Testis (tissue), 3 donors: ENCODE results near the gene RIMS1. TPM values are rescaled to one million over a fixed set of nuclear protein-coding genes. Genes with fewer than 3 reads are reported as not detected.

Source experiments
- DNase-seq: peaks from one replicate; pipeline ENCODE4 v3.0.0-alpha.2; 2019
- H3K27ac ChIP-seq, 2 donors: fragments of 200-600 bp; sonication (generic); one replicate each; pipeline ENCODE4 v1.5.1; 2019
- H3K27me3 ChIP-seq: fragments of 200-600 bp; sonication (generic); one replicate; pipeline ENCODE4 v1.5.1; 2019
- H3K36me3 ChIP-seq: fragments of 200-600 bp; sonication (generic); one replicate; pipeline ENCODE4 v1.5.1; 2017; ENCODE audit warnings: low read depth; ENCODE audit errors: missing control alignments
- H3K4me1 ChIP-seq: fragments of 200-600 bp; sonication (generic); one replicate; pipeline ENCODE4 v1.5.1; 2019
- H3K4me3 ChIP-seq, 2 donors: fragments of 200-600 bp; sonication (generic); one replicate each; pipeline ENCODE4 v1.5.1; 2017 to 2019
- H3K9me3 ChIP-seq: fragments of 200-600 bp; sonication (generic); one replicate; pipeline ENCODE4 v1.5.1; 2017
- CTCF ChIP-seq, 3 experiments: fragments of 450-650 bp in 2 of 3; fragments of 200-600 bp in 1 of 3; sonication (generic) in 1 of 3; IDR thresholded peaks; one replicate each; pipeline ENCODE4 v1.5.1; 2016 to 2019; ENCODE audit warnings: antibody characterized with exemption in 3 of 3, mild to moderate bottlenecking in 2 of 3, moderate library complexity in 1 of 3
- POLR2A ChIP-seq: fragments of 450-650 bp; IDR thresholded peaks from one replicate; pipeline ENCODE4 v1.6.1; 2017; ENCODE audit warnings: antibody characterized with exemption, mild to moderate bottlenecking, moderate library complexity
- WGBS, 2 donors: methylation state at CpG; one replicate each; pipeline ENCODE4 v1.1.5; 2018; 5-methylcytosine and 5-hydroxymethylcytosine counted together
- intact Hi-C: fragments of 100-400 bp; cut with DNase I; formaldehyde crosslinking; loops from one replicate; pipeline ENCODE4 v1.15.1; 2023; ENCODE audit warnings: low total_unique reads
- polyA plus RNA-seq: library from polyadenylated mRNA; stranded (reverse); fragments of 350-450 nt; fragmentation: Illumina TruSeq; extraction: RNeasy Lipid Tissue Mini Kit (QIAGEN cat#74804); gene quantifications from one replicate; pipeline ENCODE4 v1.2.3, GENCODE V29; 2014; ENCODE audit warnings: low read depth, low replicate concordance; ENCODE audit not compliant: insufficient read depth
- total RNA-seq, 2 donors: library from RNA; depleted of rRNA; stranded (reverse); fragments of >200 nt; gene quantifications; one replicate each; pipeline ENCODE4 v1.2.3, GENCODE V29; 2016

Gene RIMS1
- total and polyA plus RNA-seq, 3 donors from 2014 or later: 10.0 to 40.9 (median 40.6) TPM

DNA sequence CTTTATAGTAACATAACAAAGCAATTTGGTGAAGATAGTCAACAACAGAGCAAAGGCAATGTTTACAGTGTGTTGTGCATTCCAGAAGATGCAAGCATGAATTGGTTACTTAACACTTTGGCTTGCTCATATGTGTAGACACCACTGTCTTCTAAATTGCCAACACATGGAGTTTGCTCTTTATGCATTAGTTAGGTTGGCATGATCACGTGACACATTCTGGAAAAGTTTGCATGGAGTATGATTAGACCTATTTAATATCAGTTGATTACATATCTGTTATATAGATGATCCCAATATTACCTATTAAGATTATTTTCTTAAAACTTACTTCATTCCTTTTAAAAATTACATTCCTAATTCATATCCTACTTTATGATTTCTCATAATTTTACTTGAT, 197.6 kb downstream of the RIMS1 start:
- WGBS, 2 donors: 79 to 88% methylated on average over 1 of the region's 1 CpG
- TF ChIP-seq CTCF (IDR thresholded peaks at IDR 0.05): no peak
- no peak for TF ChIP-seq POLR2A
- intact Hi-C loops: loop anchor here (10.0 kb wide), 1 partner anchor 549 kb away; no protein-coding TSS in a partner anchor

GRCh38 chr6:72084992-72085569, 198.7 kb downstream of the RIMS1 start:
- Histone ChIP-seq H3K4me3 (no peak overlapping the region), H3K9me3 (no peaks in the 10 kb centered on the region), H3K27ac (no peak overlapping the region), H3K4me1 (no peaks in the 10 kb centered on the region), H3K36me3 (no peaks in the 10 kb centered on the region), H3K27me3 (no peaks in the 10 kb centered on the region)
- TF ChIP-seq CTCF (IDR thresholded peaks at IDR 0.05) (peak in 2 of 3 experiments; percentile 30 to 48), POLR2A (no peak)
- no peak for DNase-seq
- intact Hi-C loops: loop anchor here (10.0 kb wide), 1 partner anchor 550 kb away; no protein-coding TSS in a partner anchor
- WGBS, 2 donors: 14 to 19% methylated on average over 1 of the region's 1 CpG

More for the DNA sequence above, 197.6 kb downstream of the RIMS1 start:
- H3K27ac ChIP-seq: no peak overlapping the region
- no peak for DNase-seq
- H3K4me1 ChIP-seq: no peaks in the 10 kb centered on the region
- no peak overlapping the region for H3K4me3 ChIP-seq
- no peaks in the 10 kb centered on the region for H3K27me3 ChIP-seq
- no peaks in the 10 kb centered on the region for H3K9me3 ChIP-seq
- H3K36me3 ChIP-seq: no peaks in the 10 kb centered on the region

DNA sequence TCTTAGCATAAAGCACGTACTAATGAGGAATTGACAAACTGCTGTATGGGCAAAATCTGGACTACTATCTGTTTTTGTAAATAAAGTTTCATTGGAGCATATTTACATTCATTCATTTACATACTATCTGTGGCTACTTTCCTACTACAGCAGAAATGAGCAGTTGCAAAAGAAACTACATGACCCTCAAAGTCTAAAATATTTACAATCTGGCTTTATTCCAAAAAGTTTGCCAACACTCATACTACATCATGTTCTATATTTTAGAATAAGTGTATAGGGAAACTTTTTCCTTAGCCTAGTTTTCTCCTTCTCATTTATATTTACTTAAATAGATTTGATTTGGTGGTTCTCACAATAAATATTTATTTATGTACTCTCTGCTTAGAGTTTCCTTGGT, 208.2 kb downstream of the RIMS1 start:
- intact Hi-C loops: no loop called here
- 61 to 62% methylated on average over 1 of the region's 1 CpG for WGBS, 2 donors
- H3K27me3 ChIP-seq: no peaks in the 10 kb centered on the region
- DNase-seq: no peak
- H3K4me3 ChIP-seq: no peak overlapping the region
- no peaks in the 10 kb centered on the region for H3K9me3 ChIP-seq
- H3K4me1 ChIP-seq: no peaks in the 10 kb centered on the region
- H3K36me3 ChIP-seq: no peaks in the 10 kb centered on the region
- no peak overlapping the region for H3K27ac ChIP-seq
- TF ChIP-seq CTCF (IDR thresholded peaks at IDR 0.05) (no peak), POLR2A (no peak)

DNA sequence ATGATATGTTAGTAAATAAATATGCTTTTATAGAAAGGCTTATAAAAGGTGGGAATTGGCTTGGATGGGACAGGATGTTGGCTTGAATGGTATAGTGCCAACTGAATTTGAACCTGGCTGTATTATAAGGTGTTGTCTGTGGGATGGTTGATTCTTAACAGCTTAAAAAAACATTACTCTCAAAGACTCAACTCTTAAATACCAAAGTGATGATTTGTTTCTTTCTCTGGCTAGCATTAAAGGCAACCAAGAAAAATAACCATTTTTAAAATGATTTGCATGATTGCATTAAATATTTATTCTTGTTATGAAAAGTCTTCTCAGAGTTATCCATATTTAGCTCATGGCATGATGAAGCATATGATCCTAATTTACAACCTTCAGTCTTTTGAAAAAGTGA, 216.2 kb downstream of the RIMS1 start:
- Histone ChIP-seq H3K36me3 (no peaks in the 10 kb centered on the region), H3K27me3 (no peaks in the 10 kb centered on the region), H3K27ac (no peak overlapping the region), H3K9me3 (no peaks in the 10 kb centered on the region), H3K4me3 (no peak overlapping the region), H3K4me1 (no peaks in the 10 kb centered on the region)
- no peak for DNase-seq
- intact Hi-C loops: no loop called here
- no peak for TF ChIP-seq POLR2A

- no peaks in the 10 kb centered on the region for H3K27me3 ChIP-seq
- no peaks in the 10 kb centered on the region for H3K9me3 ChIP-seq
- no peaks in the 10 kb centered on the region for H3K36me3 ChIP-seq
- TF ChIP-seq CTCF (IDR thresholded peaks at IDR 0.05) (no peak), POLR2A (no peak)
- no peaks in the 10 kb centered on the region for H3K4me1 ChIP-seq
- no peak overlapping the region for H3K27ac ChIP-seq
- 31 to 52% methylated on average over 2 of the region's 2 CpGs for WGBS, 2 donors
- intact Hi-C loops: no loop called here
- no peak overlapping the region for H3K4me3 ChIP-seq
- no peak for DNase-seq
These were observed 225.3 kb downstream of the RIMS1 start for GRCh38 chr6:72111611-72112010.
